Measurements from ENCODE around the gene AQP5.

The AQP5 gene

GRCh38 chr12:49982246-49983087, 20.8 kb downstream of the AQP5 start:
- H3K4me2 ChIP-seq (ENCODE audit: low read length, poor library complexity, severe bottlenecking): no peak overlapping the region
- 98% methylated on average over 7 of the region's 7 CpGs for WGBS
- no peaks in the 10 kb centered on the region for H3K36me3 ChIP-seq (ENCODE audit: control insufficient read depth in 1 of 2, insufficient read depth in 2 of 2, low read depth in 1 of 2, low read length in 2 of 2)
- no peak for DNase-seq
- H3K27ac ChIP-seq (ENCODE audit: low read length, poor library complexity, severe bottlenecking): peak overlapping the region; percentile 72
- no peak overlapping the region for H4K91ac ChIP-seq (ENCODE audit: low read length)
- no peak overlapping the region for H2AFZ ChIP-seq (ENCODE audit: low read depth, low read length)
- peak overlapping the region; percentile 34 for H2AK5ac ChIP-seq (ENCODE audit: low read length, severe bottlenecking)
- peaks cover 29% of the 10 kb centered on the region for H3K4me1 ChIP-seq (ENCODE audit: control insufficient read depth, insufficient read depth, low read depth, low read length)
- H3K18ac ChIP-seq (ENCODE audit: low read depth in 1 of 2, low read length in 2 of 2): no peak overlapping the region
- no peak overlapping the region for H3K4me3 ChIP-seq (ENCODE audit: insufficient read depth in 1 of 2, low read depth in 1 of 2, low read length in 2 of 2)
- H3K4ac ChIP-seq (ENCODE audit: low read depth in 1 of 2, low read length in 2 of 2): no peak overlapping the region
- H3K14ac ChIP-seq (ENCODE audit: low read length in 2 of 2): no peak overlapping the region
- no peaks in the 10 kb centered on the region for H3K79me1 ChIP-seq (replicated peaks; ENCODE audit: low read length, poor library complexity, severe bottlenecking)
- H4K8ac ChIP-seq (ENCODE audit: low read length): no peak overlapping the region
- H3K23ac ChIP-seq (ENCODE audit: low read length in 2 of 2): no peak overlapping the region
- no peaks in the 10 kb centered on the region for H3K9me3 ChIP-seq (ENCODE audit: control insufficient read depth, low read length)
- H2BK120ac ChIP-seq (ENCODE audit: low read depth, low read length): no peak overlapping the region
- no peaks in the 10 kb centered on the region for H3K27me3 ChIP-seq (ENCODE audit: control insufficient read depth in 1 of 2, insufficient read depth in 1 of 2, low read length in 2 of 2)
- H3K9ac ChIP-seq (ENCODE audit: low read length): no peak overlapping the region
- no peak overlapping the region for H2BK15ac ChIP-seq (ENCODE audit: low read depth, poor library complexity, severe bottlenecking)
- H2BK5ac ChIP-seq (ENCODE audit: low read depth, low read length, poor library complexity, severe bottlenecking): peak overlapping the region; percentile 2
- peak overlapping the region in 1 of 2 experiments; percentile 37 for H2BK12ac ChIP-seq (ENCODE audit: low read length in 2 of 2)

- Histone ChIP-seq H3K14ac (ENCODE audit: low read length in 2 of 2) (no peak overlapping the region), H3K9me3 (ENCODE audit: control insufficient read depth, low read length) (no peaks in the 10 kb centered on the region), H3K27ac (ENCODE audit: low read length, poor library complexity, severe bottlenecking) (peak overlapping the region; percentile 93), H3K9ac (ENCODE audit: low read length) (peak overlapping the region; percentile 64), H4K91ac (ENCODE audit: low read length) (no peak overlapping the region), H3K4me1 (ENCODE audit: control insufficient read depth, insufficient read depth, low read depth, low read length) (peaks cover 29% of the 10 kb centered on the region), H2BK120ac (ENCODE audit: low read depth, low read length) (no peak overlapping the region), H2BK15ac (ENCODE audit: low read depth, poor library complexity, severe bottlenecking) (no peak overlapping the region), H2AFZ (ENCODE audit: low read depth, low read length) (peak overlapping the region; percentile 74), H3K4me2 (ENCODE audit: low read length, poor library complexity, severe bottlenecking) (peak overlapping the region; percentile 38), H3K79me1 (replicated peaks; ENCODE audit: low read length, poor library complexity, severe bottlenecking) (no peaks in the 10 kb centered on the region), H2BK5ac (ENCODE audit: low read depth, low read length, poor library complexity, severe bottlenecking) (peak overlapping the region; percentile 79), H2AK5ac (ENCODE audit: low read length, severe bottlenecking) (peak overlapping the region; percentile 94), H3K18ac (ENCODE audit: low read depth in 1 of 2, low read length in 2 of 2) (peak overlapping the region; percentile 28 to 90), H3K23ac (ENCODE audit: low read length in 2 of 2) (no peak overlapping the region), H2BK12ac (ENCODE audit: low read length in 2 of 2) (no peak overlapping the region), H3K36me3 (ENCODE audit: control insufficient read depth in 1 of 2, insufficient read depth in 2 of 2, low read depth in 1 of 2, low read length in 2 of 2) (peaks cover 0 to 4% of the 10 kb centered on the region in 2 experiments), H3K27me3 (ENCODE audit: control insufficient read depth in 1 of 2, insufficient read depth in 1 of 2, low read length in 2 of 2) (no peaks in the 10 kb centered on the region), H4K8ac (ENCODE audit: low read length) (peak overlapping the region; percentile 66), H3K4me3 (ENCODE audit: insufficient read depth in 1 of 2, low read depth in 1 of 2, low read length in 2 of 2) (peak overlapping the region in 1 of 2 experiments; percentile 45), H3K4ac (ENCODE audit: low read depth in 1 of 2, low read length in 2 of 2) (peak overlapping the region in 1 of 2 experiments; percentile 90)
- DNase-seq: peak; percentile 92
- under 1% methylated on average over 8 of the region's 8 CpGs for WGBS
Observed at GRCh38 chr12:49983892-49984291, 22.2 kb downstream of the AQP5 start.

GRCh38 chr12:49984476-49985359, 23.0 kb downstream of the AQP5 start:
- peaks cover 27% of the 10 kb centered on the region for H3K4me1 ChIP-seq (ENCODE audit: control insufficient read depth, insufficient read depth, low read depth, low read length)
- peak overlapping the region; percentile 64 for H3K9ac ChIP-seq (ENCODE audit: low read length)
- H3K27ac ChIP-seq (ENCODE audit: low read length, poor library complexity, severe bottlenecking): peak overlapping the region; percentile 93
- H3K18ac ChIP-seq (ENCODE audit: low read depth in 1 of 2, low read length in 2 of 2): peak overlapping the region in 1 of 2 experiments; percentile 51
- H2AK5ac ChIP-seq (ENCODE audit: low read length, severe bottlenecking): peak overlapping the region; percentile 60
- no peak overlapping the region for H4K8ac ChIP-seq (ENCODE audit: low read length)
- peak overlapping the region; percentile 17 for H2BK15ac ChIP-seq (ENCODE audit: low read depth, poor library complexity, severe bottlenecking)
- no peak overlapping the region for H2AFZ ChIP-seq (ENCODE audit: low read depth, low read length)
- no peak overlapping the region for H2BK5ac ChIP-seq (ENCODE audit: low read depth, low read length, poor library complexity, severe bottlenecking)
- H3K23ac ChIP-seq (ENCODE audit: low read length in 2 of 2): no peak overlapping the region
- 73% methylated on average over 9 of the region's 9 CpGs for WGBS
- H3K4me2 ChIP-seq (ENCODE audit: low read length, poor library complexity, severe bottlenecking): no peak overlapping the region
- H3K4me3 ChIP-seq (ENCODE audit: insufficient read depth in 1 of 2, low read depth in 1 of 2, low read length in 2 of 2): no peak overlapping the region
- H3K9me3 ChIP-seq (ENCODE audit: control insufficient read depth, low read length): no peaks in the 10 kb centered on the region
- DNase-seq: peak; percentile 38
- H3K14ac ChIP-seq (ENCODE audit: low read length in 2 of 2): no peak overlapping the region
- H3K79me1 ChIP-seq (replicated peaks; ENCODE audit: low read length, poor library complexity, severe bottlenecking): no peaks in the 10 kb centered on the region
- peaks cover 0 to 6% of the 10 kb centered on the region in 2 experiments for H3K36me3 ChIP-seq (ENCODE audit: control insufficient read depth in 1 of 2, insufficient read depth in 2 of 2, low read depth in 1 of 2, low read length in 2 of 2)
- peak overlapping the region in 1 of 2 experiments; percentile 75 for H2BK12ac ChIP-seq (ENCODE audit: low read length in 2 of 2)
- no peak overlapping the region for H2BK120ac ChIP-seq (ENCODE audit: low read depth, low read length)
- no peak overlapping the region for H4K91ac ChIP-seq (ENCODE audit: low read length)
- H3K4ac ChIP-seq (ENCODE audit: low read depth in 1 of 2, low read length in 2 of 2): no peak overlapping the region
- no peaks in the 10 kb centered on the region for H3K27me3 ChIP-seq (ENCODE audit: control insufficient read depth in 1 of 2, insufficient read depth in 1 of 2, low read length in 2 of 2)

- Histone ChIP-seq H4K91ac (ENCODE audit: low read length) (no peak overlapping the region), H2AFZ (ENCODE audit: low read depth, low read length) (no peak overlapping the region), H3K23ac (ENCODE audit: low read length in 2 of 2) (no peak overlapping the region), H3K27ac (ENCODE audit: low read length, poor library complexity, severe bottlenecking) (peak overlapping the region; percentile 41), H3K4me2 (ENCODE audit: low read length, poor library complexity, severe bottlenecking) (no peak overlapping the region), H3K4me3 (ENCODE audit: insufficient read depth in 1 of 2, low read depth in 1 of 2, low read length in 2 of 2) (no peak overlapping the region), H2BK15ac (ENCODE audit: low read depth, poor library complexity, severe bottlenecking) (no peak overlapping the region), H3K27me3 (ENCODE audit: control insufficient read depth in 1 of 2, insufficient read depth in 1 of 2, low read length in 2 of 2) (no peaks in the 10 kb centered on the region), H3K18ac (ENCODE audit: low read depth in 1 of 2, low read length in 2 of 2) (no peak overlapping the region), H3K4me1 (ENCODE audit: control insufficient read depth, insufficient read depth, low read depth, low read length) (peaks cover 23% of the 10 kb centered on the region), H2AK5ac (ENCODE audit: low read length, severe bottlenecking) (no peak overlapping the region), H3K9me3 (ENCODE audit: control insufficient read depth, low read length) (no peaks in the 10 kb centered on the region), H4K8ac (ENCODE audit: low read length) (no peak overlapping the region), H3K14ac (ENCODE audit: low read length in 2 of 2) (no peak overlapping the region), H3K4ac (ENCODE audit: low read depth in 1 of 2, low read length in 2 of 2) (no peak overlapping the region), H3K9ac (ENCODE audit: low read length) (no peak overlapping the region), H2BK5ac (ENCODE audit: low read depth, low read length, poor library complexity, severe bottlenecking) (no peak overlapping the region), H3K36me3 (ENCODE audit: control insufficient read depth in 1 of 2, insufficient read depth in 2 of 2, low read depth in 1 of 2, low read length in 2 of 2) (peaks cover 0 to 9% of the 10 kb centered on the region in 2 experiments), H2BK12ac (ENCODE audit: low read length in 2 of 2) (no peak overlapping the region), H3K79me1 (replicated peaks; ENCODE audit: low read length, poor library complexity, severe bottlenecking) (no peaks in the 10 kb centered on the region), H2BK120ac (ENCODE audit: low read depth, low read length) (no peak overlapping the region)
- 71% methylated on average over 4 of the region's 5 CpGs for WGBS
- peak; percentile 29 for DNase-seq
Observed at GRCh38 chr12:49985981-49986380, 24.3 kb downstream of the AQP5 start.

Measured in mesenchymal stem cell (in vitro differentiated cells and primary cell).